Neural cell (in vitro differentiated cells): ENCODE results near the gene VDAC1.

Experiments
- EP300 ChIP-seq: fragments of 450-650 bp; conservative IDR thresholded peaks from 2 replicates; pipeline ENCODE4 v1.6.1; 2014; ENCODE audit warnings: antibody characterized with exemption, mild to moderate bottlenecking, moderate library complexity; ENCODE audit not compliant: poor library complexity, severe bottlenecking
- EZH2 ChIP-seq: fragments of 200-600, 300-800 bp; shearing (Covaris generic), sonication (generic); IDR thresholded peaks from 2 replicates; pipeline ENCODE4 v1.6.1; 2014; ENCODE audit warnings: antibody characterized with exemption, low read length, borderline replicate concordance, mild to moderate bottlenecking; ENCODE audit not compliant: insufficient read depth, poor library complexity, severe bottlenecking
- MXI1 ChIP-seq: fragments of 450-650 bp; conservative IDR thresholded peaks from 2 replicates; pipeline ENCODE4 v1.6.1; 2014; ENCODE audit warnings: antibody characterized with exemption, mild to moderate bottlenecking; ENCODE audit not compliant: poor library complexity, severe bottlenecking
- POLR2AphosphoS5 ChIP-seq: IDR thresholded peaks from 2 replicates; pipeline ENCODE4 v1.6.1; 2012
- RAD21 ChIP-seq: fragments of 450-650 bp; conservative IDR thresholded peaks from 2 replicates; pipeline ENCODE4 v1.6.1; 2014; ENCODE audit warnings: antibody characterized with exemption, mild to moderate bottlenecking, moderate library complexity
- SMC3 ChIP-seq: fragments of 450-650 bp; conservative IDR thresholded peaks from 2 replicates; pipeline ENCODE4 v1.6.1; 2014; ENCODE audit warnings: antibody characterized with exemption, mild to moderate bottlenecking, moderate library complexity; ENCODE audit not compliant: poor library complexity
- TAF1 ChIP-seq: IDR thresholded peaks from 2 replicates; pipeline ENCODE4 v1.6.1; 2012; ENCODE audit warnings: low read depth
- TF ChIP-seq, protein P1 (sequence below): fragments of 450-650 bp; IDR thresholded peaks from 2 replicates; pipeline ENCODE4 v1.5.1; 2014; ENCODE audit warnings: antibody characterized with exemption, mild to moderate bottlenecking, moderate library complexity; ENCODE audit not compliant: poor library complexity, severe bottlenecking
- TF ChIP-seq, protein P2 (sequence below): IDR thresholded peaks from 2 replicates; pipeline ENCODE4 v1.6.1; 2012; ENCODE audit warnings: borderline replicate concordance

DNA sequence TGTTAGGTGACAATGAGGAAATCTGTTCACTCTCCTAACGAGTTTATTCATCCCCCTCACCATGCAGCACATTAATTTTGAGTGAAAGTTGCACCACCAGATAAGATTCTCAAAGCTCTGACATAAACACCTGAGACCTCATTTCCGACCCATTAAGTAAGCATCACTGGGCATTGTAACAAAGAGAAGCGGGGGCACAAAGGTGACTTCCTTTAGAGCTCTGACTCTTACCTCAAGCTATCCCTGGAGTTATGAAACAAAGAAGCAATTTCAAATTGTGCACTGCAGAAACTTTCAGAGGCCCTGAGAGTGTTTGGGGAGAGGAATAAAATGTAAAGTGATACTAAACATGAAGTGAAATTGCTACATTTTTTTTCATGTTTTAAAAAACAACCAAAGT, 65.8 kb downstream of the VDAC1 start:
- TF ChIP-seq, protein P1, sequence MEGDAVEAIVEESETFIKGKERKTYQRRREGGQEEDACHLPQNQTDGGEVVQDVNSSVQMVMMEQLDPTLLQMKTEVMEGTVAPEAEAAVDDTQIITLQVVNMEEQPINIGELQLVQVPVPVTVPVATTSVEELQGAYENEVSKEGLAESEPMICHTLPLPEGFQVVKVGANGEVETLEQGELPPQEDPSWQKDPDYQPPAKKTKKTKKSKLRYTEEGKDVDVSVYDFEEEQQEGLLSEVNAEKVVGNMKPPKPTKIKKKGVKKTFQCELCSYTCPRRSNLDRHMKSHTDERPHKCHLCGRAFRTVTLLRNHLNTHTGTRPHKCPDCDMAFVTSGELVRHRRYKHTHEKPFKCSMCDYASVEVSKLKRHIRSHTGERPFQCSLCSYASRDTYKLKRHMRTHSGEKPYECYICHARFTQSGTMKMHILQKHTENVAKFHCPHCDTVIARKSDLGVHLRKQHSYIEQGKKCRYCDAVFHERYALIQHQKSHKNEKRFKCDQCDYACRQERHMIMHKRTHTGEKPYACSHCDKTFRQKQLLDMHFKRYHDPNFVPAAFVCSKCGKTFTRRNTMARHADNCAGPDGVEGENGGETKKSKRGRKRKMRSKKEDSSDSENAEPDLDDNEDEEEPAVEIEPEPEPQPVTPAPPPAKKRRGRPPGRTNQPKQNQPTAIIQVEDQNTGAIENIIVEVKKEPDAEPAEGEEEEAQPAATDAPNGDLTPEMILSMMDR = no peak
- TF ChIP-seq, protein P2, sequence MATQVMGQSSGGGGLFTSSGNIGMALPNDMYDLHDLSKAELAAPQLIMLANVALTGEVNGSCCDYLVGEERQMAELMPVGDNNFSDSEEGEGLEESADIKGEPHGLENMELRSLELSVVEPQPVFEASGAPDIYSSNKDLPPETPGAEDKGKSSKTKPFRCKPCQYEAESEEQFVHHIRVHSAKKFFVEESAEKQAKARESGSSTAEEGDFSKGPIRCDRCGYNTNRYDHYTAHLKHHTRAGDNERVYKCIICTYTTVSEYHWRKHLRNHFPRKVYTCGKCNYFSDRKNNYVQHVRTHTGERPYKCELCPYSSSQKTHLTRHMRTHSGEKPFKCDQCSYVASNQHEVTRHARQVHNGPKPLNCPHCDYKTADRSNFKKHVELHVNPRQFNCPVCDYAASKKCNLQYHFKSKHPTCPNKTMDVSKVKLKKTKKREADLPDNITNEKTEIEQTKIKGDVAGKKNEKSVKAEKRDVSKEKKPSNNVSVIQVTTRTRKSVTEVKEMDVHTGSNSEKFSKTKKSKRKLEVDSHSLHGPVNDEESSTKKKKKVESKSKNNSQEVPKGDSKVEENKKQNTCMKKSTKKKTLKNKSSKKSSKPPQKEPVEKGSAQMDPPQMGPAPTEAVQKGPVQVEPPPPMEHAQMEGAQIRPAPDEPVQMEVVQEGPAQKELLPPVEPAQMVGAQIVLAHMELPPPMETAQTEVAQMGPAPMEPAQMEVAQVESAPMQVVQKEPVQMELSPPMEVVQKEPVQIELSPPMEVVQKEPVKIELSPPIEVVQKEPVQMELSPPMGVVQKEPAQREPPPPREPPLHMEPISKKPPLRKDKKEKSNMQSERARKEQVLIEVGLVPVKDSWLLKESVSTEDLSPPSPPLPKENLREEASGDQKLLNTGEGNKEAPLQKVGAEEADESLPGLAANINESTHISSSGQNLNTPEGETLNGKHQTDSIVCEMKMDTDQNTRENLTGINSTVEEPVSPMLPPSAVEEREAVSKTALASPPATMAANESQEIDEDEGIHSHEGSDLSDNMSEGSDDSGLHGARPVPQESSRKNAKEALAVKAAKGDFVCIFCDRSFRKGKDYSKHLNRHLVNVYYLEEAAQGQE = no peak
- TF ChIP-seq TAF1 (no peak), POLR2AphosphoS5 (no peak), EZH2 (no peak), MXI1 (no peak), EP300 (no peak), RAD21 (no peak), SMC3 (no peak)
